Tibial nerve (tissue), 4 donors: ENCODE data around the gene DOHH. TPM values are rescaled to one million over a fixed set of nuclear protein-coding genes. Genes with fewer than 3 reads are reported as not detected.

ENCODE experiments used
- DNase-seq, 2 donors: peaks; one replicate each; pipeline ENCODE4 v3.0.0-alpha.2; 2019; ENCODE audit warnings: low spot score in 2 of 2
- H3K27ac ChIP-seq, 4 donors: fragments of 200-600 bp; sonication (generic) in 3 of 4; one replicate each; pipeline ENCODE4 v1.5.1; 2017 to 2019; ENCODE audit warnings: mild to moderate bottlenecking in 1 of 4
- H3K27me3 ChIP-seq, 2 donors: fragments of 200-600 bp; sonication (generic) in 1 of 2; one replicate each; pipeline versions ENCODE4 v1.5.1 to v1.6.0; 2017 to 2019
- H3K36me3 ChIP-seq, 3 donors: fragments of 200-600 bp; sonication (generic); one replicate each; pipeline ENCODE4 v1.5.1; 2018 to 2019
- H3K4me1 ChIP-seq, 4 donors: fragments of 200-600 bp; sonication (generic) in 3 of 4; one replicate each; pipeline ENCODE4 v1.5.1; 2017 to 2019
- H3K4me3 ChIP-seq, 4 donors: fragments of 200-600 bp; sonication (generic) in 3 of 4; one replicate each; pipeline ENCODE4 v1.5.1; 2017 to 2019; ENCODE audit warnings: mild to moderate bottlenecking in 1 of 4, moderate library complexity in 1 of 4
- H3K9me3 ChIP-seq, 4 donors: fragments of 200-600 bp; sonication (generic) in 3 of 4; one replicate each; pipeline ENCODE4 v1.5.1; 2017 to 2019
- EP300 ChIP-seq, 2 donors: sonication (generic); formaldehyde crosslinking; IDR thresholded peaks; one replicate each; pipeline ENCODE4 v1.6.1; 2017; ENCODE audit warnings: antibody characterized with exemption in 2 of 2, mild to moderate bottlenecking in 1 of 2
- POLR2A ChIP-seq, 2 donors: fragments of 450-650 bp; IDR thresholded peaks; one replicate each; pipeline ENCODE4 v1.6.1; 2017; ENCODE audit warnings: antibody characterized with exemption in 2 of 2, mild to moderate bottlenecking in 2 of 2, moderate library complexity in 2 of 2
- WGBS, 2 donors: methylation state at CpG; one replicate each; pipeline ENCODE4 v1.1.5; 2018; 5-methylcytosine and 5-hydroxymethylcytosine counted together
- total RNA-seq, 4 donors: library from RNA; depleted of rRNA; stranded (reverse); fragments of >200 nt; gene quantifications; one replicate each; pipeline ENCODE4 v1.1.0, GENCODE V29; 2016
- TF ChIP-seq, protein P1 (sequence below), 5 experiments: fragments of 200-600 bp in 3 of 5; fragments of 450-650 bp in 2 of 5; sonication (generic) in 3 of 5; IDR thresholded peaks; one replicate each; pipeline ENCODE4 v1.5.1; 2016 to 2019; ENCODE audit warnings: antibody characterized with exemption in 5 of 5, mild to moderate bottlenecking in 3 of 5, moderate library complexity in 2 of 5

Gene DOHH
- total RNA-seq, 4 donors from 2014 or later, result 19.7 to 30.3 (median 23.0) TPM

DNA sequence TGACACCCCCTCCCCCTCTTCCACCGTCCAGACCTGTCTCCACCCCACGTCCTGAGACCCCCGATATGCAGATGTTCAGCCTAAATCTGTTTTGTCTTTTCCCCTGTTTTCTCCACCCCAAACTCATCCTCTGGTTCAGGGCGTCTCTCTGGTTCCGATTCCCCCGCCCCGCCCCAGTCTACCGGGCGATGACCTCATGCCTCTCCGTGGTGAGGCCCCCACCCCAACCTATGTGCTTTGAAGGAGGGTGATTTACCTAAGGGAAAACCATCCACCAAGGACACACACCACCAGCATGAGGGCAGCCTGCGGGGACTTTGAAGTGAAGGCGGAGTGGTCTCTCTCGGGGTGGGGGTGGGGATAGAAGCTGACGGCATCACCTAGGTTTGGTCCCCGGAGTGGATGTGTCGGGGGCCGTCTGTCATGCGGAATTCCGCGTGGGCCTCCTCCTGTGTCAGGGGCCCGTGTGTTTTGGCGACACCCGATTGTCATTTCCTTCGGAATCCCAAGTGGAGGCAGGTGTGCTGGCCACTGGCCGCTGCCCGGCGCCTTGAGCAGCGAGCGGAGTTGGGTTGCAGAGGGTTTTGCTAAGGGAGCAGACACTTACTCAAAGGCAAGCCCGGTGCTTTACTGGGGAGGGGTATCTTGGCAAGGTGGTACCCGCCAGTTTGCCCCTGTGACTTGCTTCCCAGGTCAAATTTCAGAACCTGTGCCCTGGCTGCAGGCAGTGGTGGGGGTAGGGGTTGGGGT, 7.1 kb upstream of the DOHH start:
- H3K9me3 ChIP-seq, result no peaks in the 10 kb centered on the region
- peaks cover 0 to 62% (median 11%) of the 10 kb centered on the region in 4 donors for H3K4me1 ChIP-seq
- WGBS, 2 donors, result 17 to 25% methylated on average over 14 to 31 of the region's 31 CpGs
- H3K27ac ChIP-seq, result peak overlapping the region; percentile 23 to 97 (median 86)
- H3K36me3 ChIP-seq, result peaks cover 0 to 32% (median 0%) of the 10 kb centered on the region in 3 donors
- TF ChIP-seq EP300 (IDR thresholded peaks at IDR 0.05), result no peak
- TF ChIP-seq, protein P1, sequence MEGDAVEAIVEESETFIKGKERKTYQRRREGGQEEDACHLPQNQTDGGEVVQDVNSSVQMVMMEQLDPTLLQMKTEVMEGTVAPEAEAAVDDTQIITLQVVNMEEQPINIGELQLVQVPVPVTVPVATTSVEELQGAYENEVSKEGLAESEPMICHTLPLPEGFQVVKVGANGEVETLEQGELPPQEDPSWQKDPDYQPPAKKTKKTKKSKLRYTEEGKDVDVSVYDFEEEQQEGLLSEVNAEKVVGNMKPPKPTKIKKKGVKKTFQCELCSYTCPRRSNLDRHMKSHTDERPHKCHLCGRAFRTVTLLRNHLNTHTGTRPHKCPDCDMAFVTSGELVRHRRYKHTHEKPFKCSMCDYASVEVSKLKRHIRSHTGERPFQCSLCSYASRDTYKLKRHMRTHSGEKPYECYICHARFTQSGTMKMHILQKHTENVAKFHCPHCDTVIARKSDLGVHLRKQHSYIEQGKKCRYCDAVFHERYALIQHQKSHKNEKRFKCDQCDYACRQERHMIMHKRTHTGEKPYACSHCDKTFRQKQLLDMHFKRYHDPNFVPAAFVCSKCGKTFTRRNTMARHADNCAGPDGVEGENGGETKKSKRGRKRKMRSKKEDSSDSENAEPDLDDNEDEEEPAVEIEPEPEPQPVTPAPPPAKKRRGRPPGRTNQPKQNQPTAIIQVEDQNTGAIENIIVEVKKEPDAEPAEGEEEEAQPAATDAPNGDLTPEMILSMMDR (IDR thresholded peaks at IDR 0.05), result no peak
- no peak for TF ChIP-seq POLR2A (IDR thresholded peaks at IDR 0.05)
- peak overlapping the region; percentile 79 to 96 (median 92) for H3K4me3 ChIP-seq
- H3K27me3 ChIP-seq, result no peaks in the 10 kb centered on the region
- no peak for DNase-seq

DNA sequence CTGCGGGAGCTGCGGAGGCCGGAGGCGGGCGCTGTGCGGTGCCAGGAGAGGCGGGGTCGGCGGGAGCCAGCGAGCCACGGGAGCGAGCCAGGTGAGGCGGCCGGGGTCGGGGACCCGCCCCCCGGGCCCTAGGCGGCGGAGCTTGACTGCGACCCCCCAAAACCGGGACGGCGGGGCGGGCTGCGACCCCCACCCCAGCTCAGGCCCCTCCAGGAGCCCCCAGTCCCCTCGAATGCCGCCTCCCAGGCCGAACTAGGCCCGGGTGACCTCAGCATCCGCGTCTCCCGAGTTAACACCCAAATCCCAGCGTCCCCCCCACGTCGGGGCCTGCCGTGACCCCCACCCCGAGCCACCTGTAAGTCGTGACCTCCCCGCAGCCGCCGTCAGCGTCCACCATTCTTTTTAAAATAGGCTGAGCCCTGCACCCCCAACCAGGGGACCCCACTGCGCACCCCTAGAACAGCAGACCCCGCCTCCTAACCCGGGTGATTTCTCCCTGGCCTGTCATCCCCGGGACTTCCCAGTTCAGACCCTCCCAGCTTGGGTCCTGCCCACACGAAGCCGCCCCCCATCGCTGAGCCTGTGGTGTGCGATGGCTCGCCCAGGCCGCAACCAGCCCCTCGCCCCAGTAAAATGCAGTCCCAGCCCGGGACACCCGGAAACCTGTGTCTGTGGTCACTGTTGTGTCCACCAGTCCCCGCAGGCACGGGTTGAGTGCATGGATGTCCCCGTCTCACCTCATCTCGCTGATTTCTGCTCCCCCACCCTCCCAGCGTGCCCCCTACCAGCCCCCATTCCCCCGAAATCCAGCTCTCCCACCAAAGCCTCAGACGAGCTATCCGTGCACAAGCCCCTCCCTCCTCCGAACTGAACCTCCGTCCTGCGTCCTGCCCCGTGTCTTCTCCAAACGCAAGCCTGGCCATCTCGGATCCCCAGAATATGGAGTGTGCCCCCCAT, 6.2 kb upstream of the DOHH start:
- Histone ChIP-seq H3K4me3 (peak overlapping the region; percentile 79 to 96 (median 92)), H3K36me3 (peaks cover 0 to 32% (median 0%) of the 10 kb centered on the region in 3 donors), H3K27ac (peak overlapping the region; percentile 78 to 97 (median 90)), H3K4me1 (peaks cover 0 to 53% (median 11%) of the 10 kb centered on the region in 4 donors), H3K27me3 (no peaks in the 10 kb centered on the region), H3K9me3 (no peaks in the 10 kb centered on the region)
- TF ChIP-seq, protein P1 (IDR thresholded peaks at IDR 0.05), result peak in 1 of 5 experiments; percentile 12
- TF ChIP-seq POLR2A (IDR thresholded peaks at IDR 0.05), result no peak
- WGBS, 2 donors, result 1 to 2% methylated on average over 33 of the region's 69 CpGs
- peak in 1 of 2 donors; percentile 12 for DNase-seq

DNA sequence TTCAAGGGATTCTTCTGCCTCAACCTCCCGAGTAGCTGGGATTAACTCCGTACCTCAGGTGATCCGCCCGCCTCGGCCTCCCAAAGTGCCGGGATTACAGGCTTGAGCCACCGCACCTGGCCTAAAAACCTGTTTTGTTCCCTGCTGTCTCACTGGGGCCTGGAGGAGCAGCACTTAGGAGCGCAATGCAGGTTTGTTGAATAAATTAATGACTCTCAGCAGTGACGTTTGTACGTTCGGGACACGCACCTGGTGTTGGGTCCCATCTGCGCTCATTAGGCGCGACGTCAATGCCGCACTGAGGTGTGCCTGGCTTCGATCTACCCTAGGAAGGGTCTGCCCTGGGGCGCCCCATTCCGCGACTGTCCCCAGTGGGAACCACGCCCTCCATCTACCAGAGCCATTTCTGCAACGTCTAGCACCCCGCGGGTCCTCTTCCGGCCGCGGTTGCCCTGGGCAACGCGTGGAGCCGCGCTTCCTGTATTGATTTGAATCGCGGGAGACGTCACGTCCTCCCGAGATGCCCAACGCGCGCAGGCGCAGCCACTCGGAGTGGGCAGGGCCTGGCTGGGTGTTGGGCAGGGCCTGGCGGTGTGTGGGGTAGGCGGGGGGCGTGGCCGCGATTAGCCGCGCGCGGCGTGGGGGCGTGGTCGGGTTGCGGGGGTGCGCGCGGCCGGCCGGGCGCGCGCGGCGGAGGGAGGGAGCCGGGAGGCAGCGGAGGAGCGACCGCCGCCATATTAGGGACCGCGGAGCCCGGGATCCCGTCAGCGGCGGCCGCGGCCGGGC, 5.3 kb upstream of the DOHH start, which contains the start of gene FZR1:
Gene FZR1 (plus strand): TSS at position 714 of the 786 bp plus-strand sequence. CDS start 16,679 bp downstream, outside the sequence.
- WGBS, 2 donors, result 0 to 2% methylated on average over 28 to 76 of the region's 79 CpGs
- H3K9me3 ChIP-seq, result no peaks in the 10 kb centered on the region
- peaks cover 0 to 48% (median 9%) of the 10 kb centered on the region in 4 donors for H3K4me1 ChIP-seq
- peak within 1 kb of the TSS; percentile 79 to 97 (median 90) for H3K27ac ChIP-seq
- DNase-seq, result peak; percentile 97 to 98
- TF ChIP-seq EP300 (IDR thresholded peaks at IDR 0.05) (peak; percentile 76 to 97), POLR2A (IDR thresholded peaks at IDR 0.05) (peak; percentile 57 to 89)
- TF ChIP-seq, protein P1 (IDR thresholded peaks at IDR 0.05), result peak in 1 of 5 experiments; percentile 15
- peak within 1 kb of the TSS; percentile 79 to 96 (median 92) for H3K4me3 ChIP-seq
- H3K27me3 ChIP-seq, result no peaks in the 10 kb centered on the region
- peaks cover 0 to 23% (median 0%) of the 10 kb centered on the region in 3 donors for H3K36me3 ChIP-seq

DNA sequence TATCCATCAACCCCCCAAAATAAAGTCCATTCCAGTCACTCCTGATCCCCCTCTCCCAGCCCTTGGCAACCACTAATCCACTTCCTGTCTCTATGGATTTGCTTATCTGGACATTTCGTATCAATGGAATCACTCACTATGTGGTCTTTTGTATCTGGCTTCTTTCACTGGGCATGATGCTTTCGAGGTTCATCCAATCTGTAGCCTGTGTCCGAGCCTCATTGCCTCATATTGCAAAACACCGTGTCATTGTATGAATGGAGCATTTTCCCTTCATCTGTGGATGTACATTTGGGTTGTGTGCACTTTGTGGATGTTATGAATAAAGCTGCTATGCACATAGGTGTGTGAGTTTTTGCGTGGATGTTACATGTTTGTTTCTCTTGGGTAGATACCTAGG, 4.3 kb upstream of the DOHH start:
- 81 to 84% methylated on average over 5 of the region's 5 CpGs for WGBS, 2 donors
- Histone ChIP-seq H3K4me1 (peaks cover 0 to 43% (median 12%) of the 10 kb centered on the region in 4 donors), H3K4me3 (no peak overlapping the region), H3K27me3 (no peaks in the 10 kb centered on the region), H3K9me3 (no peaks in the 10 kb centered on the region), H3K27ac (no peak overlapping the region), H3K36me3 (peaks cover 0 to 12% (median 0%) of the 10 kb centered on the region in 3 donors)
- TF ChIP-seq, protein P1 (IDR thresholded peaks at IDR 0.05), result no peak
- TF ChIP-seq POLR2A (IDR thresholded peaks at IDR 0.05) (no peak), EP300 (IDR thresholded peaks at IDR 0.05) (no peak)
- no peak for DNase-seq
